B cell (primary cell): ENCODE measurements around the gene E2F6.

ENCODE experiments used
- EZH2 ChIP-seq: IDR thresholded peaks from 2 replicates; pipeline ENCODE4 v1.6.1; 2012; ENCODE audit warnings: borderline replicate concordance, low read depth, mild to moderate bottlenecking, moderate library complexity, low read length; ENCODE audit not compliant: insufficient read depth, poor library complexity, severe bottlenecking
- TF ChIP-seq, protein P1 (sequence below): fragments of 200-600 bp; IDR thresholded peaks from one replicate; pipeline ENCODE4 v1.8.0; 2022; ENCODE audit warnings: antibody characterized with exemption, mild to moderate bottlenecking

GRCh38 chr2:11414372-11415124, 51.4 kb downstream of the E2F6 start:
- TF ChIP-seq EZH2: no peak
- TF ChIP-seq, protein P1, sequence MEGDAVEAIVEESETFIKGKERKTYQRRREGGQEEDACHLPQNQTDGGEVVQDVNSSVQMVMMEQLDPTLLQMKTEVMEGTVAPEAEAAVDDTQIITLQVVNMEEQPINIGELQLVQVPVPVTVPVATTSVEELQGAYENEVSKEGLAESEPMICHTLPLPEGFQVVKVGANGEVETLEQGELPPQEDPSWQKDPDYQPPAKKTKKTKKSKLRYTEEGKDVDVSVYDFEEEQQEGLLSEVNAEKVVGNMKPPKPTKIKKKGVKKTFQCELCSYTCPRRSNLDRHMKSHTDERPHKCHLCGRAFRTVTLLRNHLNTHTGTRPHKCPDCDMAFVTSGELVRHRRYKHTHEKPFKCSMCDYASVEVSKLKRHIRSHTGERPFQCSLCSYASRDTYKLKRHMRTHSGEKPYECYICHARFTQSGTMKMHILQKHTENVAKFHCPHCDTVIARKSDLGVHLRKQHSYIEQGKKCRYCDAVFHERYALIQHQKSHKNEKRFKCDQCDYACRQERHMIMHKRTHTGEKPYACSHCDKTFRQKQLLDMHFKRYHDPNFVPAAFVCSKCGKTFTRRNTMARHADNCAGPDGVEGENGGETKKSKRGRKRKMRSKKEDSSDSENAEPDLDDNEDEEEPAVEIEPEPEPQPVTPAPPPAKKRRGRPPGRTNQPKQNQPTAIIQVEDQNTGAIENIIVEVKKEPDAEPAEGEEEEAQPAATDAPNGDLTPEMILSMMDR: no peak
